GM23338 (cell line): Measurements from ENCODE around the gene FN1. TPM values are rescaled to one million over a fixed set of nuclear protein-coding genes. Genes with fewer than 3 reads are reported as not detected.

Experiments
- ATAC-seq: fragments of 200-7000 bp; cut with Tn5 transposase; 3 replicates; pipeline ENCODE4 v1.9.1; 2020
- DNase-seq: peaks from one replicate; pipeline ENCODE4 v3.0.0-alpha.2; 2015; ENCODE audit warnings: low spot score
- H2AFZ ChIP-seq: fragments of 200-600 bp; sonication (generic); 2 replicates; pipeline ENCODE4 v1.8.0; 2016; ENCODE audit warnings: antibody characterized with exemption, mild to moderate bottlenecking, moderate library complexity
- H3F3A ChIP-seq: fragments of 200-600 bp; sonication (generic); replicated peaks from 2 replicates; pipeline ENCODE4 v1.8.0; 2017; ENCODE audit warnings: antibody characterized with exemption, mixed run types, low read depth
- H3K27ac ChIP-seq: fragments of 200-600 bp; sonication (generic); 2 replicates; pipeline ENCODE4 v1.6.1; 2016; ENCODE audit warnings: low read depth
- H3K27me3 ChIP-seq: fragments of 200-600 bp; sonication (generic); 2 replicates; pipeline ENCODE4 v1.8.0; 2016; ENCODE audit warnings: mild to moderate bottlenecking, mixed run types, moderate library complexity; ENCODE audit not compliant: insufficient read depth
- H3K36me3 ChIP-seq: fragments of 200-600 bp; sonication (generic); 2 replicates; pipeline ENCODE4 v1.8.0; 2016; ENCODE audit warnings: mild to moderate bottlenecking; ENCODE audit not compliant: insufficient read depth
- H3K4me1 ChIP-seq: fragments of 200-600 bp; sonication (generic); 2 replicates; pipeline ENCODE4 v1.8.0; 2016; ENCODE audit warnings: mild to moderate bottlenecking, moderate library complexity; ENCODE audit not compliant: insufficient read depth
- H3K4me2 ChIP-seq: fragments of 200-600 bp; sonication (generic); 2 replicates; pipeline ENCODE4 v1.7.1; 2017; ENCODE audit warnings: mixed run types
- H3K4me3 ChIP-seq: fragments of 200-600 bp; sonication (generic); 2 replicates; pipeline ENCODE4 v1.6.1; 2016; ENCODE audit warnings: mixed run types
- H3K79me2 ChIP-seq: fragments of 200-600 bp; sonication (generic); replicated peaks from 2 replicates; pipeline ENCODE4 v1.8.0; 2017; ENCODE audit warnings: mild to moderate bottlenecking; ENCODE audit not compliant: insufficient read depth
- H3K9me2 ChIP-seq: fragments of 200-600 bp; sonication (generic); 2 replicates; pipeline ENCODE4 v1.8.0; 2017; ENCODE audit not compliant: insufficient read depth
- H4K20me1 ChIP-seq: fragments of 200-600 bp; sonication (generic); replicated peaks from 2 replicates; pipeline ENCODE4 v1.8.0; 2017; ENCODE audit warnings: mild to moderate bottlenecking; ENCODE audit not compliant: insufficient read depth
- H3K27ac Mint-ChIP-seq: 2 replicates; pipeline ENCODE4 v1.8.0; 2020; ENCODE audit warnings: inconsistent platforms, mild to moderate bottlenecking, moderate library complexity, mixed read lengths
- H3K27me3 Mint-ChIP-seq: 3 replicates; pipeline ENCODE4 v1.8.0; 2022; ENCODE audit warnings: low read depth, mild to moderate bottlenecking, moderate library complexity, mixed read lengths, inconsistent platforms; ENCODE audit not compliant: insufficient read depth, poor library complexity
- H3K36me3 Mint-ChIP-seq: 3 replicates; pipeline ENCODE4 v1.8.0; 2021; ENCODE audit warnings: low read depth, mild to moderate bottlenecking, inconsistent platforms, moderate library complexity, mixed read lengths
- H3K4me1 Mint-ChIP-seq: 3 replicates; pipeline ENCODE4 v1.8.0; 2020; ENCODE audit warnings: mild to moderate bottlenecking, inconsistent platforms, mixed read lengths
- H3K4me3 Mint-ChIP-seq: 3 replicates; pipeline ENCODE4 v1.8.0; 2021; ENCODE audit warnings: moderate library complexity, mild to moderate bottlenecking, inconsistent platforms, mixed read lengths
- H3K9me3 Mint-ChIP-seq: 3 replicates; pipeline ENCODE4 v1.8.0; 2020; ENCODE audit warnings: moderate library complexity, mild to moderate bottlenecking, inconsistent platforms, mixed read lengths
- EZH2phosphoT487 ChIP-seq: fragments of 200-600 bp; sonication (generic); IDR thresholded peaks from one replicate; pipeline ENCODE4 v1.8.1; 2018; ENCODE audit warnings: antibody characterized with exemption; ENCODE audit not compliant: unreplicated experiment
- JUNB ChIP-seq: IDR thresholded peaks from one replicate; pipeline ENCODE4 v1.6.1; 2016; ENCODE audit warnings: antibody characterized with exemption; ENCODE audit not compliant: unreplicated experiment
- POLR2AphosphoS5 ChIP-seq: IDR thresholded peaks from 2 replicates; pipeline ENCODE4 v1.6.1; 2016; ENCODE audit warnings: antibody characterized with exemption, low read depth
- ZNF114 ChIP-seq: fragments of 250-450 bp; sonication (Bioruptor Pico); IDR thresholded peaks from 2 replicates; pipeline ENCODE4 v1.5.0; 2020; ENCODE audit warnings: mild to moderate bottlenecking, moderate library complexity
- ZNF462 ChIP-seq: fragments of 250-450 bp; sonication (Bioruptor Pico); IDR thresholded peaks from 2 replicates; pipeline ENCODE4 v1.5.0; 2020; ENCODE audit warnings: mild to moderate bottlenecking, moderate library complexity
- polyA plus RNA-seq: library from polyadenylated mRNA; unstranded; fragments of >200 nt; fragmentation: Nextera tagmentation; extraction: Ambion mirVana; gene quantifications from 2 replicates; pipeline ENCODE4 v1.2.1, GENCODE V29; 2016
- total RNA-seq: library from RNA; depleted of rRNA; stranded (reverse); fragments of >200 nt; shearing (Covaris generic); gene quantifications from 2 replicates; pipeline ENCODE4 v1.2.3, GENCODE V29; 2014
- TF ChIP-seq, protein P1 (sequence below): IDR thresholded peaks from one replicate; pipeline ENCODE4 v1.6.1; 2018; ENCODE audit warnings: antibody characterized with exemption; ENCODE audit not compliant: unreplicated experiment
- TF ChIP-seq, protein P2 (sequence below): IDR thresholded peaks from 2 replicates; pipeline ENCODE4 v1.6.1; 2016; ENCODE audit warnings: antibody characterized with exemption
- TF ChIP-seq, protein P3 (sequence below), 2 experiments: fragments of 200-600 bp in 1 of 2; sonication (generic) in 1 of 2; conservative IDR thresholded peaks; 2 replicates each; pipeline versions ENCODE4 v1.5.1 to v1.6.1; 2016 to 2017; ENCODE audit warnings: antibody characterized with exemption in 2 of 2, low read depth in 2 of 2, mild to moderate bottlenecking in 2 of 2, moderate library complexity in 1 of 2

Gene FN1
- total and polyA plus RNA-seq, 2 experiments from 2014 or later: 79.6 to 255 TPM

- H3K27me3 Mint-ChIP-seq: no peaks in the 10 kb centered on the region
- H3K79me2 ChIP-seq: no peaks in the 10 kb centered on the region
- H3K4me3 ChIP-seq: no peak overlapping the region
- no peak for TF ChIP-seq JUNB
- H3K9me3 Mint-ChIP-seq: no peaks in the 10 kb centered on the region
- H3F3A ChIP-seq: no peaks in the 10 kb centered on the region
- H3K27ac Mint-ChIP-seq: no peak overlapping the region
- H3K27me3 ChIP-seq: no peaks in the 10 kb centered on the region
- peaks cover 21% of the 10 kb centered on the region for H3K36me3 Mint-ChIP-seq
- H3K4me1 Mint-ChIP-seq: peaks cover 28% of the 10 kb centered on the region
- peaks cover 36% of the 10 kb centered on the region for H3K36me3 ChIP-seq
- peaks cover 14% of the 10 kb centered on the region for H3K4me1 ChIP-seq
- H3K9me2 ChIP-seq: no peaks in the 10 kb centered on the region
- H3K27ac ChIP-seq: no peak overlapping the region
- H4K20me1 ChIP-seq: no peaks in the 10 kb centered on the region
- H3K4me3 Mint-ChIP-seq: no peak overlapping the region
- DNase-seq (no peak), ATAC-seq (no peak)
- no peak overlapping the region for H2AFZ ChIP-seq
- H3K4me2 ChIP-seq: no peak overlapping the region
These were observed 33.9 kb downstream of the FN1 start for GRCh38 chr2:215401896-215402379.

GRCh38 chr2:215399067-215399716 lies 36.7 kb downstream of the FN1 start:
- peaks cover 33% of the 10 kb centered on the region for H3K36me3 ChIP-seq
- peak overlapping the region; percentile 41 for H3K27ac ChIP-seq
- Mint-ChIP-seq H3K27me3 (no peaks in the 10 kb centered on the region), H3K9me3 (no peaks in the 10 kb centered on the region), H3K4me1 (peaks cover 28% of the 10 kb centered on the region), H3K4me3 (no peak overlapping the region), H3K36me3 (peaks cover 25% of the 10 kb centered on the region), H3K27ac (0 out of 2 replicates have a peak overlapping the region, but pooled peaks have one; percentile 43)
- H3K4me3 ChIP-seq: no peak overlapping the region
- no peaks in the 10 kb centered on the region for H4K20me1 ChIP-seq
- H2AFZ ChIP-seq: no peak overlapping the region
- H3K27me3 ChIP-seq: no peaks in the 10 kb centered on the region
- peaks cover 14% of the 10 kb centered on the region for H3K4me1 ChIP-seq
- H3K9me2 ChIP-seq: no peaks in the 10 kb centered on the region
- H3K4me2 ChIP-seq: peak overlapping the region; percentile 50; the same call in 1 of the 2 replicates
- ATAC-seq (no peak), DNase-seq (no peak)
- H3K79me2 ChIP-seq: no peaks in the 10 kb centered on the region
- H3F3A ChIP-seq: no peaks in the 10 kb centered on the region
- TF ChIP-seq POLR2AphosphoS5 (no peak), ZNF462 (CRISPR knock-in tag) (no peak), ZNF114 (CRISPR knock-in tag) (no peak), EZH2phosphoT487 (no peak)
- TF ChIP-seq, protein P1, sequence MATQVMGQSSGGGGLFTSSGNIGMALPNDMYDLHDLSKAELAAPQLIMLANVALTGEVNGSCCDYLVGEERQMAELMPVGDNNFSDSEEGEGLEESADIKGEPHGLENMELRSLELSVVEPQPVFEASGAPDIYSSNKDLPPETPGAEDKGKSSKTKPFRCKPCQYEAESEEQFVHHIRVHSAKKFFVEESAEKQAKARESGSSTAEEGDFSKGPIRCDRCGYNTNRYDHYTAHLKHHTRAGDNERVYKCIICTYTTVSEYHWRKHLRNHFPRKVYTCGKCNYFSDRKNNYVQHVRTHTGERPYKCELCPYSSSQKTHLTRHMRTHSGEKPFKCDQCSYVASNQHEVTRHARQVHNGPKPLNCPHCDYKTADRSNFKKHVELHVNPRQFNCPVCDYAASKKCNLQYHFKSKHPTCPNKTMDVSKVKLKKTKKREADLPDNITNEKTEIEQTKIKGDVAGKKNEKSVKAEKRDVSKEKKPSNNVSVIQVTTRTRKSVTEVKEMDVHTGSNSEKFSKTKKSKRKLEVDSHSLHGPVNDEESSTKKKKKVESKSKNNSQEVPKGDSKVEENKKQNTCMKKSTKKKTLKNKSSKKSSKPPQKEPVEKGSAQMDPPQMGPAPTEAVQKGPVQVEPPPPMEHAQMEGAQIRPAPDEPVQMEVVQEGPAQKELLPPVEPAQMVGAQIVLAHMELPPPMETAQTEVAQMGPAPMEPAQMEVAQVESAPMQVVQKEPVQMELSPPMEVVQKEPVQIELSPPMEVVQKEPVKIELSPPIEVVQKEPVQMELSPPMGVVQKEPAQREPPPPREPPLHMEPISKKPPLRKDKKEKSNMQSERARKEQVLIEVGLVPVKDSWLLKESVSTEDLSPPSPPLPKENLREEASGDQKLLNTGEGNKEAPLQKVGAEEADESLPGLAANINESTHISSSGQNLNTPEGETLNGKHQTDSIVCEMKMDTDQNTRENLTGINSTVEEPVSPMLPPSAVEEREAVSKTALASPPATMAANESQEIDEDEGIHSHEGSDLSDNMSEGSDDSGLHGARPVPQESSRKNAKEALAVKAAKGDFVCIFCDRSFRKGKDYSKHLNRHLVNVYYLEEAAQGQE: no peak
- TF ChIP-seq, protein P2, sequence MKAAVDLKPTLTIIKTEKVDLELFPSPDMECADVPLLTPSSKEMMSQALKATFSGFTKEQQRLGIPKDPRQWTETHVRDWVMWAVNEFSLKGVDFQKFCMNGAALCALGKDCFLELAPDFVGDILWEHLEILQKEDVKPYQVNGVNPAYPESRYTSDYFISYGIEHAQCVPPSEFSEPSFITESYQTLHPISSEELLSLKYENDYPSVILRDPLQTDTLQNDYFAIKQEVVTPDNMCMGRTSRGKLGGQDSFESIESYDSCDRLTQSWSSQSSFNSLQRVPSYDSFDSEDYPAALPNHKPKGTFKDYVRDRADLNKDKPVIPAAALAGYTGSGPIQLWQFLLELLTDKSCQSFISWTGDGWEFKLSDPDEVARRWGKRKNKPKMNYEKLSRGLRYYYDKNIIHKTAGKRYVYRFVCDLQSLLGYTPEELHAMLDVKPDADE: no peak
- TF ChIP-seq, protein P3, sequence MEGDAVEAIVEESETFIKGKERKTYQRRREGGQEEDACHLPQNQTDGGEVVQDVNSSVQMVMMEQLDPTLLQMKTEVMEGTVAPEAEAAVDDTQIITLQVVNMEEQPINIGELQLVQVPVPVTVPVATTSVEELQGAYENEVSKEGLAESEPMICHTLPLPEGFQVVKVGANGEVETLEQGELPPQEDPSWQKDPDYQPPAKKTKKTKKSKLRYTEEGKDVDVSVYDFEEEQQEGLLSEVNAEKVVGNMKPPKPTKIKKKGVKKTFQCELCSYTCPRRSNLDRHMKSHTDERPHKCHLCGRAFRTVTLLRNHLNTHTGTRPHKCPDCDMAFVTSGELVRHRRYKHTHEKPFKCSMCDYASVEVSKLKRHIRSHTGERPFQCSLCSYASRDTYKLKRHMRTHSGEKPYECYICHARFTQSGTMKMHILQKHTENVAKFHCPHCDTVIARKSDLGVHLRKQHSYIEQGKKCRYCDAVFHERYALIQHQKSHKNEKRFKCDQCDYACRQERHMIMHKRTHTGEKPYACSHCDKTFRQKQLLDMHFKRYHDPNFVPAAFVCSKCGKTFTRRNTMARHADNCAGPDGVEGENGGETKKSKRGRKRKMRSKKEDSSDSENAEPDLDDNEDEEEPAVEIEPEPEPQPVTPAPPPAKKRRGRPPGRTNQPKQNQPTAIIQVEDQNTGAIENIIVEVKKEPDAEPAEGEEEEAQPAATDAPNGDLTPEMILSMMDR (conservative IDR thresholded peaks at IDR 0.05; ENCODE audit: low read depth in 2 of 2): no peak
